ENCODE results near the gene ADGRB2. TPM values are rescaled to one million over a fixed set of nuclear protein-coding genes. Genes with fewer than 3 reads are reported as not detected.

Gene ADGRB2
- total RNA-seq, 2 experiments from 2014 or later: 1.6 to 1.7 TPM

GRCh38 chr1:31688233-31688918 is 75.8 kb downstream of the ADGRB2 start:
- H3K4me1 Mint-ChIP-seq (ENCODE audit: low read depth): no peaks in the 10 kb centered on the region
- DNase-seq: no peak
- CTCF ChIA-PET: interaction anchor here (1.7 kb wide), 1 partner anchor 101 kb away, joined by 4 read pairs; no protein-coding TSS in a partner anchor
- no peak overlapping the region for H3K27ac Mint-ChIP-seq
- no peak overlapping the region for H3K4me3 Mint-ChIP-seq
- no peaks in the 10 kb centered on the region for H3K36me3 Mint-ChIP-seq
- POLR2A ChIA-PET: no interaction called here
- intact Hi-C loops (cut with micrococcal nuclease): no loop called here
- no peaks in the 10 kb centered on the region for H3K9me3 Mint-ChIP-seq
- H3K27me3 Mint-ChIP-seq: peaks cover 8% of the 10 kb centered on the region

GRCh38 chr1:31687601-31688000 is 76.5 kb downstream of the ADGRB2 start:
- Mint-ChIP-seq H3K27ac (no peak overlapping the region), H3K4me1 (ENCODE audit: low read depth) (no peaks in the 10 kb centered on the region), H3K9me3 (no peaks in the 10 kb centered on the region), H3K4me3 (no peak overlapping the region), H3K36me3 (no peaks in the 10 kb centered on the region), H3K27me3 (peaks cover 8% of the 10 kb centered on the region)
- no peak for DNase-seq
- ChIA-PET POLR2A (no interaction called here), CTCF (interaction anchor here (1.7 kb wide), 1 partner anchor 102 kb away, joined by 4 read pairs; no protein-coding TSS in a partner anchor)
- intact Hi-C loops (cut with micrococcal nuclease): no loop called here

- H3K4me3 Mint-ChIP-seq: no peak overlapping the region
- CTCF ChIA-PET: interaction anchor here (1.3 to 1.5 kb wide), 2 partner anchors 21 to 60 kb away, joined by 3 read pairs; no protein-coding TSS in a partner anchor
These were observed 78.3 kb downstream of the ADGRB2 start for GRCh38 chr1:31685795-31686194.

GRCh38 chr1:31683997-31684396 is 80.1 kb downstream of the ADGRB2 start:
- Mint-ChIP-seq H3K4me1 (ENCODE audit: low read depth) (no peaks in the 10 kb centered on the region), H3K27me3 (peaks cover 10% of the 10 kb centered on the region), H3K4me3 (no peak overlapping the region), H3K27ac (no peak overlapping the region), H3K9me3 (no peaks in the 10 kb centered on the region), H3K36me3 (no peaks in the 10 kb centered on the region)
- CTCF ChIA-PET: interaction anchor here (1.2 kb wide), 1 partner anchor 32 kb away, joined by 3 read pairs; no protein-coding TSS in a partner anchor
- DNase-seq: peak; percentile 16
- intact Hi-C loops (cut with micrococcal nuclease): no loop called here
- POLR2A ChIA-PET: no interaction called here

More at GRCh38 chr1:31685795-31686194, 78.3 kb downstream of the ADGRB2 start:
- no peaks in the 10 kb centered on the region for H3K36me3 Mint-ChIP-seq
- H3K4me1 Mint-ChIP-seq (ENCODE audit: low read depth): no peaks in the 10 kb centered on the region
- DNase-seq: no peak
- H3K27me3 Mint-ChIP-seq: peaks cover 10% of the 10 kb centered on the region
- H3K27ac Mint-ChIP-seq: no peak overlapping the region
- no peaks in the 10 kb centered on the region for H3K9me3 Mint-ChIP-seq
- intact Hi-C loops (cut with micrococcal nuclease): no loop called here
- POLR2A ChIA-PET: no interaction called here

GRCh38 chr1:31681415-31681814 is 82.7 kb downstream of the ADGRB2 start:
- intact Hi-C loops (cut with micrococcal nuclease): no loop called here
- Mint-ChIP-seq H3K27ac (no peak overlapping the region), H3K27me3 (peaks cover 9% of the 10 kb centered on the region), H3K4me1 (ENCODE audit: low read depth) (no peaks in the 10 kb centered on the region), H3K36me3 (no peaks in the 10 kb centered on the region), H3K9me3 (no peaks in the 10 kb centered on the region), H3K4me3 (no peak overlapping the region)
- no peak for DNase-seq
- ChIA-PET CTCF (interaction anchor here (2.2 kb wide), 1 partner anchor 35 kb away, joined by 4 read pairs; no protein-coding TSS in a partner anchor), POLR2A (no interaction called here)

- no peak for DNase-seq
- H3K27ac Mint-ChIP-seq: no peak overlapping the region
- POLR2A ChIA-PET: no interaction called here
- no peaks in the 10 kb centered on the region for H3K9me3 Mint-ChIP-seq
- H3K27me3 Mint-ChIP-seq: peaks cover 5% of the 10 kb centered on the region
- no peaks in the 10 kb centered on the region for H3K36me3 Mint-ChIP-seq
- CTCF ChIA-PET: interaction anchor here (0.6 to 2.2 kb wide), 3 partner anchors 10 to 1330 kb away, joined by 3 to 4 read pairs (median 3); no protein-coding TSS in a partner anchor
- H3K4me1 Mint-ChIP-seq (ENCODE audit: low read depth): no peaks in the 10 kb centered on the region
- H3K4me3 Mint-ChIP-seq: no peak overlapping the region
- intact Hi-C loops (cut with micrococcal nuclease): no loop called here
These were observed 84.4 kb downstream of the ADGRB2 start for GRCh38 chr1:31679676-31680230.

GRCh38 chr1:31679091-31679490 is 85.0 kb downstream of the ADGRB2 start:
- POLR2A ChIA-PET: no interaction called here
- no peak overlapping the region for H3K27ac Mint-ChIP-seq
- peaks cover 4% of the 10 kb centered on the region for H3K27me3 Mint-ChIP-seq
- H3K4me3 Mint-ChIP-seq: no peak overlapping the region
- no peaks in the 10 kb centered on the region for H3K9me3 Mint-ChIP-seq
- no peak for DNase-seq
- H3K4me1 Mint-ChIP-seq (ENCODE audit: low read depth): no peaks in the 10 kb centered on the region
- H3K36me3 Mint-ChIP-seq: no peaks in the 10 kb centered on the region
- CTCF ChIA-PET: interaction anchor here (0.6 to 1.1 kb wide), 2 partner anchors 9 to 1331 kb away, joined by 3 read pairs; no protein-coding TSS in a partner anchor
- intact Hi-C loops (cut with micrococcal nuclease): no loop called here

- CTCF ChIA-PET: interaction anchor here (1.1 kb wide), 1 partner anchor 9 kb away, joined by 3 read pairs; no protein-coding TSS in a partner anchor
- Mint-ChIP-seq H3K27ac (no peak overlapping the region), H3K36me3 (no peaks in the 10 kb centered on the region), H3K27me3 (peaks cover 4% of the 10 kb centered on the region), H3K4me1 (ENCODE audit: low read depth) (no peaks in the 10 kb centered on the region), H3K9me3 (no peaks in the 10 kb centered on the region), H3K4me3 (no peak overlapping the region)
- intact Hi-C loops (cut with micrococcal nuclease): no loop called here
- POLR2A ChIA-PET: no interaction called here
- no peak for DNase-seq
These were observed 85.5 kb downstream of the ADGRB2 start for GRCh38 chr1:31678681-31679080.

GRCh38 chr1:31677949-31678348 is 86.2 kb downstream of the ADGRB2 start:
- CTCF ChIA-PET: interaction anchor here (0.8 to 1.0 kb wide), 2 partner anchors 26 to 111 kb away, joined by 3 to 5 read pairs; no protein-coding TSS in a partner anchor
- no peaks in the 10 kb centered on the region for H3K4me1 Mint-ChIP-seq (ENCODE audit: low read depth)
- DNase-seq: no peak
- H3K27me3 Mint-ChIP-seq: peaks cover 3% of the 10 kb centered on the region
- H3K27ac Mint-ChIP-seq: no peak overlapping the region
- no peak overlapping the region for H3K4me3 Mint-ChIP-seq
- intact Hi-C loops (cut with micrococcal nuclease): no loop called here
- H3K36me3 Mint-ChIP-seq: no peaks in the 10 kb centered on the region
- no peaks in the 10 kb centered on the region for H3K9me3 Mint-ChIP-seq
- POLR2A ChIA-PET: no interaction called here

- ChIA-PET CTCF (interaction anchor here (0.8 to 1.0 kb wide), 2 partner anchors 27 to 112 kb away, joined by 3 to 5 read pairs; no protein-coding TSS in a partner anchor), POLR2A (no interaction called here)
- no peak overlapping the region for H3K4me3 Mint-ChIP-seq
- H3K27ac Mint-ChIP-seq: no peak overlapping the region
- no peaks in the 10 kb centered on the region for H3K36me3 Mint-ChIP-seq
- no peaks in the 10 kb centered on the region for H3K9me3 Mint-ChIP-seq
- peaks cover 3% of the 10 kb centered on the region for H3K27me3 Mint-ChIP-seq
- no peaks in the 10 kb centered on the region for H3K4me1 Mint-ChIP-seq (ENCODE audit: low read depth)
- intact Hi-C loops (cut with micrococcal nuclease): no loop called here
- DNase-seq: no peak
These were observed 86.7 kb downstream of the ADGRB2 start for GRCh38 chr1:31677401-31677800.

Measured in activated CD4-positive, alpha-beta memory T cell treated with anti-CD3 and anti-CD28 coated beads for 36 hours (primary cell).